Large intestine (tissue), 3 donors: ENCODE data around the gene KCNIP4. TPM values are rescaled to one million over a fixed set of nuclear protein-coding genes. Genes with fewer than 3 reads are reported as not detected.
"Not testable (repeated sequence)": the region's sequence is repeated elsewhere in the genome, so short reads cannot be mapped to it uniquely, and the experiment has no call there.

ENCODE experiments used
- DNase-seq, 2 donors: peaks; one replicate each; pipeline versions ENCODE4 v3.0.0 to v3.0.0-alpha.2; 2013
- H3K27ac ChIP-seq: one replicate; pipeline ENCODE4 v1.5.1; 2013; ENCODE audit warnings: low read length
- H3K27me3 ChIP-seq: 2 replicates; pipeline ENCODE4 v1.6.1; 2013; ENCODE audit warnings: low read length; ENCODE audit not compliant: control insufficient read depth, insufficient read depth
- H3K36me3 ChIP-seq: 2 replicates; pipeline ENCODE4 v1.6.1; 2013; ENCODE audit warnings: low read length; ENCODE audit not compliant: control insufficient read depth, insufficient read depth
- H3K4me1 ChIP-seq: one replicate; pipeline ENCODE4 v1.6.1; 2013; ENCODE audit warnings: low read length; ENCODE audit not compliant: control insufficient read depth, insufficient read depth
- H3K4me3 ChIP-seq: one replicate; pipeline ENCODE4 v1.5.1; 2013; ENCODE audit warnings: low read length
- H3K9me3 ChIP-seq: one replicate; pipeline ENCODE4 v1.6.1; 2013; ENCODE audit warnings: mild to moderate bottlenecking, low read depth, low read length, moderate library complexity; ENCODE audit not compliant: control insufficient read depth
- WGBS: methylation state at CpG from one replicate; pipeline ENCODE4 v1.1.5; 2013; ENCODE audit warnings: low lambda C conversion rate; ENCODE audit not compliant: insufficient coverage; 5-methylcytosine and 5-hydroxymethylcytosine counted together
- polyA plus RNA-seq: library from polyadenylated mRNA; unstranded; fragments of 120-200 nt; gene quantifications from one replicate; pipeline ENCODE4 v1.2.1, GENCODE V29; 2013

KCNIP4 gene
- polyA plus RNA-seq, 1 donor = 7.5 TPM

DNA sequence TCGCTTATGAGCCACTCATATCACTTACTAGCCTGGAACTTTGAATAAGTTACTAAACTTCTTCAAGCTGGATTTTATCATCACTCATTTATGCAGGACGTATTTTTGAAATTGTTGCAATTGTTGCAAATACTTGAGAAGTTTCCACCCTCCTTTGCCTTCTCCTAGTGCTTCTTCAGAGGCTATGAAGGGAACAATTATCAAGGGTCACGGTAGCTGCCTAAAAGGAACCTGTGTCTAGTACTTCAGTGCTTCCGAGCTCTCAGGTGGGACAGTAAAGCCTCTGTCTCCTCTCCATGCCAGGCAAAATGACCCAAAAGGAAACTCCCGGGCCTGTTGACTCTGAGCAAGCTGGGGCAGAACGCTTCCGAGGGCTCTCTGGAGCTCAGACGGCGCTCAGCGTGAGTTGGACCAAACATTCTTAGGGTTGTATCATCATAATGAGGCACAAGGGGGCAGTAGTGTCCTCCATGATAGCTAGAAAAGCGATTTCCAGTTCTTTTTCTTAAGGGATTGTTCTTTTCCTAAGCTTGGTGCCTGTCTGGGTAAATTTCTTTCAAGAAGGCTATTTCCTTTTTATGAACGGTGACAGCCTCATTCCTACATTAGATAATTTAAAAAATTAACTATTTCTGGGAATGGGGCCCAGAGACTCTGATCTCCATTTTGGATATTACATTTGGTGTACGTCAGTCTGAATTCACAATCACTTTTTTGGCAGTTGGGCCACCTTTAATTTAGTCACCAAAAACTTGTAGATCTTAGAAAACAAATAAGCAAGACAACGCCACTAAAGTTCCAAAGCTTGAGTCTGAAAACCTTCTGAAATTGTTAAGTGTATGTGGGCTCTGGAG is 1175.2 kb downstream of the KCNIP4 start:
- 33% methylated on average over 3 of the region's 14 CpGs for WGBS
- Histone ChIP-seq H3K4me3 (no peak overlapping the region), H3K4me1 (no peaks in the 10 kb centered on the region), H3K36me3 (no peaks in the 10 kb centered on the region), H3K9me3 (no peaks in the 10 kb centered on the region), H3K27me3 (no peaks in the 10 kb centered on the region), H3K27ac (no peak overlapping the region)
- peak; percentile 31 to 42 for DNase-seq

DNA sequence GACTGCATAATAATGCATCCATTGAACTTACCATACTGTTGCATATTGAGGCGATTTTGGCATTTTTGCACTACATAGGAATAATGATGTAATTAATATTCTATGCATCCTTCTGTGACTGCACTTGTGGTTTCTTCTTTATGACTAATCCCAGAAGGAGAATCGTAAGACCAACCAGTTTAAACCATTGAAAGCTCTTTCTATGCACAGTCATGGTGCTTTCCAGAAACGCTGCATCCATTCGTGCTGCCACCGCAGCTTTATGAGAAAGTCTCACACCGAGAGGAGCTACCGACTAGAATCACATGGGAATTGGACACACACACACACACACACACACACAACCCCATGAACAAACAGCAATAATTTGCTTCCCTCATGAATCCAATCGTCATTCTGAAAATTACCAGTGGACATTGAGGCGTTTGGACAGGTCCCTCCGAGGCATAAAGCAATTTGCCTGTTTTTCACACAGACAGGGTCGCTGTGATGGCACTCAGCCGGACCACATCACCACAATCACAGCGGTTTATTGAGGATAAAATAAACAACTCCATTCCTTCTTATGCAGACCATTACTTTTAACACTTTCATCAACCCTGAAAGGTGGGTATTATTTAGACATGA is 1184.1 kb downstream of the KCNIP4 start:
- Histone ChIP-seq H3K4me3 (no peak overlapping the region), H3K9me3 (no peaks in the 10 kb centered on the region), H3K36me3 (no peaks in the 10 kb centered on the region), H3K27ac (no peak overlapping the region), H3K27me3 (no peaks in the 10 kb centered on the region), H3K4me1 (no peaks in the 10 kb centered on the region)
- WGBS = 100% methylated on average over 1 of the region's 13 CpGs
- DNase-seq = no peak

DNA sequence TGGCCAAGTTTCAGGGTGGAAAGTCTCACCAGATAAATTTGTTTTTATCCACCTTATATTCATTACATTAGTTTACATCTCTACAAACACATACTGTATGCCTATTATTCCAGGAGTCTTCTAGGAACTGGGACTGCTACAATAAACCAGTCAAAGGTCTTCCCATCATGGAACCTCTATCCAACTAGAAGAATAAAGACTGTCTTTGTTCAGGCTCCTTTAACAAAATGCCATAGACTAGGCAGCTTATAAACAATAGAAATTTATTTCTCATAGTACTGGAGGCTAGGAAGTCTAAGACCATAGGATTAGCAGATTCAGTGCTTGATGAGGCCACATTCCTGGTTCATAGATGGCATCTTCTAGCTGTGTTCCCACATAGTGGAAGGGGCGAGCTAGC is 1186.7 kb downstream of the KCNIP4 start:
- no peak for DNase-seq
- Histone ChIP-seq H3K27me3 (no peaks in the 10 kb centered on the region), H3K9me3 (no peaks in the 10 kb centered on the region), H3K36me3 (no peaks in the 10 kb centered on the region), H3K4me1 (no peaks in the 10 kb centered on the region), H3K27ac (no peak overlapping the region), H3K4me3 (no peak overlapping the region)
- no CpG with 5 or more reads among the region's 1 CpG for WGBS

DNA sequence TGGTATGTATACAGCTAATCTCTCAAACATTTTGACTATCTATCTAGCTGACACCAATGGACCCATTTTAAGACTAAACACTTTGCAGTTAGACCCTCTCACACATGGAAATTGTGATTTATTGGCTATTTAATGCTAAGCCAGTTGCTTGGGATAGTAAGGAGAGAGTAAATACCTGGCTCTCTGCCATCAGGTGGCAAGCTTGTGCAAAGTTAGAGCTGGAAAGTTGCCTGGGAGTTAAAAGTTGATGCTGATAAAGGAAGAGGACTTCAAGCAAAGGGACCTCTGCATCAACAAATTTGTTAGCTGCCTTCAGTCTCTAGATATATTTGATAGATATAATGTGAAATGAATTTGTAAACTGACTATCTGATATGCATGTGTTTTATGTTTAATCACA is 1187.2 kb downstream of the KCNIP4 start:
- Histone ChIP-seq H3K9me3 (no peaks in the 10 kb centered on the region), H3K36me3 (no peaks in the 10 kb centered on the region), H3K4me1 (no peaks in the 10 kb centered on the region), H3K4me3 (no peak overlapping the region), H3K27me3 (no peaks in the 10 kb centered on the region), H3K27ac (no peak overlapping the region)
- no peak for DNase-seq

DNA sequence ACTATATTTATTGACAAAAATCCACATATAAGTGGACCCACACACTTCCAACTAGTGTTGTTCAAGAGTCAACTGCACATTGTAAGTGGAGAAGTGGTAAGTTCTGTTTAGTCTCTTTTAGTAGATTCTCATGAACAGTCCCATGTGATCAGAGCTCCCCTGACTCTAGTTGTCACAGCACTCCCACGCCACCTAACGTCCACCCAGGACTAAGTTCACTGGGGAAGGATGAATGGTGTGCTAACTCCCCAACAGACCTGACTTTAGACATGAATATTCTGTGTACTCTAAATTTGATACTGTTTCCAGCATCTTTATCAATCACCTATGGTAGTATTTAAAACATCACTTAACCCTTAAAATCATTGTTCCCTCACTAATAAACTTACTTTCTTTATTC is 1188.5 kb downstream of the KCNIP4 start:
- H3K27ac ChIP-seq = no peak overlapping the region
- no peak for DNase-seq
- no peaks in the 10 kb centered on the region for H3K27me3 ChIP-seq
- no peaks in the 10 kb centered on the region for H3K9me3 ChIP-seq
- H3K36me3 ChIP-seq = no peaks in the 10 kb centered on the region
- H3K4me3 ChIP-seq = no peak overlapping the region
- no CpG with 5 or more reads among the region's 2 CpGs for whole genome bisulfite sequencing
- no peaks in the 10 kb centered on the region for H3K4me1 ChIP-seq

DNA sequence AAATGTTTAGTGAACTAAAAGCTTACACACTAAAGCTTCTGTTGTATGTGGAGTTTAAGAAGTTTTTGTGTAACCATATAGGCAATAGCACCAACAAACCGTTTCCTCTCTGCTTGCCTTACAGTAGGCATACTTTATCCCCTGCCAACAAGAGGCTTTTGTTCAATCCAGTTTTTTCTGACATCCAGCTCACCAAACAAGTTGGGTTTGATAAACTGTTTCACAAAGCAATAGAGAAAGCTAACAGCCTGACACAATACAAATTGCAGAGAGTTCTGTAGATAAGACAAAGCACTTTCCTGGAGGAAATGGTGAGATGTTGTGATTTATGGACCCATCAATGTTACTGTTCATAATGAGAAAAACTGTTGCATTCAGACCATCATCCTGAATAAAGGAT is 1194.5 kb downstream of the KCNIP4 start:
- Histone ChIP-seq H3K4me3 (no peak overlapping the region), H3K4me1 (no peaks in the 10 kb centered on the region), H3K27ac (no peak overlapping the region), H3K9me3 (no peaks in the 10 kb centered on the region), H3K27me3 (no peaks in the 10 kb centered on the region), H3K36me3 (peaks cover 5% of the 10 kb centered on the region)
- no peak for DNase-seq
- no CpG with 5 or more reads among the region's 1 CpG for WGBS

DNA sequence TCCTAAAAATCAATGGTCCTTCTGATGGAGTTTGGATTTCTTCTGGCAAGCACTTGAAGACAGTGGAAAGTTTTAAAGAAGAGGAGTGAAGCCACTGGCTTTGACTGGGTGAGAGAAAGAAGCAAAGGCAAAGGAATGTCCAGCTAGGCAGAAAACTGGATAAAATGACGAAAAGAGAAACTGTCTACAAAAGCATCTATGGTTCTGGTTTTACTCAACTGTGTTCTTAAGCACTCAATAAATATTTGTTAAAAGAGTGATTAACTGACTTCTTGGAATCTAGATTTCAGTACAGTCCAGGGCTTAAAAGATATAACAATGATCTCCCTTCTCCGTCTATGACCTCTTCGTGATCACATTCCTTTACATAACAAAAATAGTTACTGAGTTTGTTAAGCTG is 1195.9 kb downstream of the KCNIP4 start:
- Histone ChIP-seq H3K27ac (no peak overlapping the region), H3K4me1 (no peaks in the 10 kb centered on the region), H3K4me3 (no peak overlapping the region), H3K27me3 (no peaks in the 10 kb centered on the region), H3K9me3 (no peaks in the 10 kb centered on the region), H3K36me3 (peaks cover 5% of the 10 kb centered on the region)
- no peak for DNase-seq
- 100% methylated on average over 1 of the region's 3 CpGs for WGBS

DNA sequence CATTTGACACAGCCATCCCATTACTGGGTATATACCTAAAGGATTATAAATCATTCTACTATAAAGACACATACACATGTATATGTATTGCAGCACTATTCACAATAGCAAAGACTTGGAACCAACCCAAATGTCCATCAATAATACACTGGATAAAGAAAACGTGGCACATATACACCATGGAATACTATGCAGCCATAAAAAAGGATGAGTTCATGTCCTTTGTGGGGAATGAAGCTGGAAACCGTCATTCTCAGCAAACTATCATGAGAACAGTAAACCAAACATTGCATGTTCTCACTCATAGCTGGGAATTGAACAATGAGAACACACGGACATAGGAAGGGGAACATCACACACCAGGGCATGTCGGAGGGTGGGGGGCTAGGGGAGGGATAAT is 1202.6 kb downstream of the KCNIP4 start:
- WGBS = no CpG with 5 or more reads among the region's 4 CpGs
- DNase-seq, H3K4me3 ChIP-seq: not testable (repeated sequence)

DNA sequence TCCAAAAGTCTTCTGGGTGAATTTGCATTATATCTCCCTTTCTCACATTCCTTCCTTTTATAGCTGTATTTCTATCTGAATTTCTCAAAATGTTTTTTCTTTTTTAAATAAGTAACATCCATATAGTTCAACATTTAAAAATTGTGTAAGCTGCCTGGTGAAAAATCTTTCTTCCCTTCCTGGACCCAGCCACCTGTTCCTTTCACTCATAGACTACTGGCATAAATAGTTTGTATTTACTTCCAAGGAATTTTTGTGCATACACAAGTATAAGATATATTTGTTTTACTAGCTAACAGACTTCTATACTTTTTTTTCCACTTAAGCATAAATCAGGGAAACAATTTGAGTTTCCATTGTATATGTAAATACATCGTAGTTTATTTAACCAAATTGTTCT is 1212.6 kb downstream of the KCNIP4 start:
- no peak for DNase-seq
- H3K9me3 ChIP-seq = peaks cover 23% of the 10 kb centered on the region
- no peak overlapping the region for H3K27ac ChIP-seq
- H3K4me3 ChIP-seq = no peak overlapping the region
- H3K4me1 ChIP-seq = no peaks in the 10 kb centered on the region
- H3K36me3 ChIP-seq = peaks cover 27% of the 10 kb centered on the region
- H3K27me3 ChIP-seq = no peaks in the 10 kb centered on the region
- WGBS = 100% methylated on average over 1 of the region's 1 CpG

More for the DNA sequence above, 1202.6 kb downstream of the KCNIP4 start:
- not testable (repeated sequence) for H3K9me3 ChIP-seq, H3K27ac ChIP-seq, H3K27me3 ChIP-seq, H3K4me1 ChIP-seq, H3K36me3 ChIP-seq

DNA sequence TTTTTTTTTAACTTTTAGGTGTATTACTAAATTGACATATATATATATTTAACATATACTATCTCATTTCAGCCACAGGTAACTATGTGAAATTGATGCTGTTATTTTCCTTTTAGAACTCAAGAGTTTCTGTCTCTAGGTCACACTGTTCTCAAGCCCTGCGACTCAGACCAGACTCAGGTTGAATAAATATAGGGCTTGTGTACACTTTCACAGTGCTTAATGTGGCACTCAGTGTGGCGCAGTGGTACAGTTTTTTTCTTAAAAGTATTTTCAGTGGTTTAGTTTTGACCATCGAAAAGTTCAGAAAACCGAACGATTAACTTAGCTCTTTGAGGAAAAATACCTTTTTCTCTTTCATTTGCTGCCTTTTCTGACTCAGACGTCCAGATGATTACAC is 1223.7 kb downstream of the KCNIP4 start:
- DNase-seq = no peak
- H3K4me3 ChIP-seq = no peak overlapping the region
- no peaks in the 10 kb centered on the region for H3K27me3 ChIP-seq
- peaks cover 48% of the 10 kb centered on the region for H3K36me3 ChIP-seq
- WGBS = no CpG with 5 or more reads among the region's 6 CpGs
- no peaks in the 10 kb centered on the region for H3K4me1 ChIP-seq
- no peak overlapping the region for H3K27ac ChIP-seq
- H3K9me3 ChIP-seq = peaks cover 8% of the 10 kb centered on the region

- no peak for DNase-seq
- no peak overlapping the region for H3K4me3 ChIP-seq
- H3K4me1 ChIP-seq = no peaks in the 10 kb centered on the region
- no peaks in the 10 kb centered on the region for H3K27me3 ChIP-seq
- WGBS = no CpG with 5 or more reads among the region's 3 CpGs
- peaks cover 8% of the 10 kb centered on the region for H3K9me3 ChIP-seq
- no peak overlapping the region for H3K27ac ChIP-seq
- H3K36me3 ChIP-seq = peaks cover 46% of the 10 kb centered on the region
Observed at GRCh38 chr4:20723463-20723862, 1225.1 kb downstream of the KCNIP4 start.
